NCI-H524 (cell line): ENCODE measurements around the gene HRG.
"Not testable (repeated sequence)": the region's sequence is repeated elsewhere in the genome, so short reads cannot be mapped to it uniquely, and the experiment has no call there.

Source experiments
- DNase-seq, 2 experiments: peaks; one replicate each; lab custom pipeline; 2025; lab: John Stamatoyannopoulos, UW

HRG gene

DNA sequence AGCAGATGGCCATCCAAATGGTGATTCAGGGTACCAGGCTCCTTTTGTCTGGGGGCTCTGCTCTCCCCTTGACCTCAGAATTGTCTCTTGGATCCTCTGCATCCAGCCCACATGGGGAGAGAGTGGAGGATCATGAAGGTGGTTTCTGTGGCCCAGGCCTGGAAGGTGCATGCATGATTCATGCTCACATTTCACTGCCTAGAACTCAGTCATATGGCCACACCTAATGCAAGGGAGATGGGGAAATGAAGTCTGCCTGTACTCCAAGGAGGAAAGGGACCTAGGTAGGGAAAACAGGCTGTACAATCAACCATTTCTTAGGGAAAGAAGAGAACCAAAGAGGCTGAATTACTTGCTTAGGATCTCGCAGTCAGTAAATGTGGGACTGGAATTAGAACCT is 15.1 kb downstream of the HRG start:
- no peak for DNase-seq

DNA sequence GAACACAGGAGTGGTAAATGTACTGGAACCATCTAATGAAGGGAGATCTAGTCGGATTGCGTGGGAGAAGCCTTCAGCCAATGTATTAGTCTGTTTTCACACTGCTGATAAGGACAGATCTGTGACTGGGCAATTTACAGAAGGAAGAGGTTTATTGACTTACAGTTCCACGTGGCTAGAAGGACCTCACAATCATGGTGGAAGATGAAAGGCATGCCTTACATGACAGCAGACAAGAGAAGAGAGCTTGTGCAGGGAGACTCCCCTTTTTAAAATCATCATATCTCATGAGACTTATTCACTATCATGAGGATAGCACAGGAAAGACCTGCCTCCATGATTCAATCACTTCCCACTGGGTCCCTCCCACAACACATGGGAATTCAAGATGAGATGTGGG is 17.0 kb downstream of the HRG start:
- DNase-seq, result no peak

DNA sequence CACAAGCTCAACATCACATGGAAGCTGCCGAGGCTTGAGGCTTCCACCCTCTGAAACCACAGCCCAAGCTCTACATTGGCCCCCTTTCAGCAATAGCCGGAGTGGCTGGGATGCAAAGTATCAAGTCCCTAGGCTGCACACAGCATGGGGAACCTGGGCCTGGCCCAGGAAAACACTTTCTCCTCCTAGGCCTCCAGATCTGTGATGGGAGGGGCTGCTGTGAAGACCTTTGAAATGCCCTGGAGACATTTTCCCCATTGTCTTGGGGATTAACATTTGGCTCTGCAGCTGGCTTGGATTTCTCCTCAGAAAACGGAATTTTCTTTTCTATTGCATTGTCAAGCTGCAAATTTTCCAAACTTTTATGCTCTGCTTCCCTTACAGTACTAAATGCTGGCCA is 18.2 kb downstream of the HRG start:
- no peak for DNase-seq

DNA sequence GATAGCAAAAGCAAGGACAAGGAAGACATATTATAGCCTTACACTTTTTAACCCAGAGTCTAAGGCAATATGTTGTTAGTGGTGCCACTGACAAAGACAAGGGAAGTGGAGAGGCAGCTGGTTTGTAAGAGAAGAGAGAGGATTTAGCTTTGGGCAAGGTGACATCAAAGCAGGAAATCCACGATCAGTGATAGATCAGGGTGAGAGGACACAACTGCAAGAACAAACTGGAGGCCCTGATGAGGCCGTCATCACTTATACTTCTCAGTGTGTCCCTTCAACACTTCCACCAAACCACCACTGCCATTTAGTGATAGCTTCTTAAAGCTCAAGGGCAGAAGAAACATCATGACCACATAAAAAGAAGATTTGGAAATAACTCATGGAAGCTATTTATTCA is 20.7 kb downstream of the HRG start:
- not testable (repeated sequence) for DNase-seq

DNA sequence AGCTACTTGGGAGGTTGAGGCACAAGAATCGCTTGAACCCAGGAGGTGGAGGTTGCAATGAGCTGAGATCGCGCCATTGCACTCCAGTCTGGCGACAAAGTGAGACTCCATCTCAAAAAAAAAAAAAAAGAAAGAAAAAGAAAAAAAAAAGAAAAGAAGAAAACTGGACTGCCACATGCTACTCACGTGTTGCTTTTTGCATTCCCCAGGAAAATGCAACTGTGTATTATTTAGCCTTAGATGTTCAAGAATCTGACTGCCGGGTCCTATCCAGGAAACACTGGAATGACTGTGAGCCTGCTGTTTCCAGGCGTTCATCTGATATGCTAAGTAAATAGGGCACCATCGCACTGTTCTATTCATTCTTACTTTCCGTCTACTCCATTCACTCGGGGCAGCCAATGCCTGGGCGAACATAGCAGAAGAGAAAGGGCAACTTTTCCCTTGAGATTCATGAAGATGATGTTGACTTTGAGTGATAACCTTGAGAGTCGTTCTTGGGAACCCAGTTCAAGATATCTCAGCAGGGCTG is 21.4 kb downstream of the HRG start:
- DNase-seq, result no peak

DNA sequence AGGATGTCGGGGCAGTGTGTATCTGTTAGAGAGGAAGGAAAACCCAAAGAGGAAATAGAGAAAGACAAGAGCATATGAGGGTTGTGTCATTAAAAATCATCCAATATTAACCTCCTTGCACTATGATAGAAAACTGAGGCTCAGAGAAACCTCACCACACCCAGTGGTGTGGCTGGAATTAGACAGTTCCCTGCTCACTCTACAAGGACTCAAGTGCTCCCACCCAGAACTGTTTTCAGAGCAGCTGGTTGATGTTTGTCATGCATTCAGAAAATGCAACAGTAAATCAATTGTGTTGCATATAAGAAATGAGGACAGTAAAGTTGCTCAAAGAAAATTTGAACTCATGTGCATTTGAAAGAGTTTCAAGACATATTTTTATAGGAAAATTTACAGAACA is 24.5 kb downstream of the HRG start:
- not testable (repeated sequence) for DNase-seq

DNA sequence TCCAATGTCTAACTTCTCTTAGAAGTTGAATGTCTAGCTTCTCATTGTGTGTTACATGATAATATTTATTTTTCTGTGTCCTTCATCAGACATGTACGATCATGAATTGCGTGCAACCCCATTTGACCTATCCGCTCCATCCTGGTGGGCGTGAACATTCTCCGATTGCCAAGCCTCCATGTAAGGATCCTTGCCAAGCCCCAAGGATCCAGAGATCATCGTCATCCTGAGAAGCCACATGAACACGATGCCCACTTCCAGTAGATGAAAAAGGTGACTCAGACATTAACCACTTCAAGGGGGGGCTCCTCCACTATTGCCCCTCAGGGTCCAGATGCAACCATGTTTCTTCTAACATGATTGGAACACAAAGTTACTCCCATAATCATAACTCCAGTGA is 25.9 kb downstream of the HRG start:
- no peak for DNase-seq

DNA sequence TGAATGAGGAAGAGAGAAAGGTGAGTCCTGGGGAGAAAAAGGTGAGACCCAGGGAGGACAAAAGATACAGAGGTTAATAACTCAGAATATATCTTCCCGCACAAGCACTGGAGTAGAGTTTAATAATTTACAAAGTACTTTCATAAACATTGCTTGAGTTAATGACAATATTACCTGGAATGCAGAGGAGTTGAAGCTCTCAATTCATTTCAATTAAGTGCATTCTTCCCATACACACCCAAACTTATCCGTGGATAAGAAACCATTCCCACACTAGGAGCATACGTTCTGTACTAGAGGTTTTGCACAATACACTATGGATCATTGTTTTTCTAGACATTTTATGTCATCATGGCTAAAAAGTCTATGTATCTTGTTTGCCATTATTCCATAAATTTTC is 28.0 kb downstream of the HRG start:
- DNase-seq, result no peak

DNA sequence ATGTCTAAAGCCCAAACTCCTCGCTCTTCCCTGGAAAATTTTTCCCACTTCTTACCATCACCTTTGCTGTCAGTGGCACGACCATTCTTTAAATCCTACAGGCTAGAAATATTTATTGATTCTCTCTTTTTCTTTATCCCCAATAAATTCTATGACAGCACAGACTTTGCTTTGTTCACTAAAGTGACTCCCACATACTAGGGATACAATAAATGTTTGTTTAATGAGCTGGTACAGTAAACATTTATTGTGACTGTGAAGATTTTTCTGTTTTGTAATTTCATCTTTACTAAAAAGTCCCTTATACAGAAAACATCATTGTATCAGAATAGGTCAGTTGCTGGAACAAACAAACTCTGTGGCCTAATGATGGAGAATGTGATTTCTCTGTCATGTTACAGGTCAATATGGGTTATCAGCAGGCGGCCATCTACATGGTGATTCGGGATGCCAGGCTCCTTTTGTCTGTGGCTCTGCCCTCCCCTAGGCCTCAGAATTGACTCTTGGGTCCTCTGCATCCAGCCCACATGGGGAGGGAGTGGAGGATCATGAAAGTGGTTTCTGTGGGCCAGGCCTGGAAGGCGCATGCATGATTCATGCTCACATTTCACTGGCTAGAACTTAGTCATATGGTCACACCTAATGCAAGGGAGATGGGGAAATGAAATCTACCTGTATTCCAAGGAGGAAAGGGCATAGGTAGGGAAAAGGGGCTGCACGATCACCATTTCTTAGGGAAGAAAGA is 28.6 kb downstream of the HRG start:
- no peak for DNase-seq

DNA sequence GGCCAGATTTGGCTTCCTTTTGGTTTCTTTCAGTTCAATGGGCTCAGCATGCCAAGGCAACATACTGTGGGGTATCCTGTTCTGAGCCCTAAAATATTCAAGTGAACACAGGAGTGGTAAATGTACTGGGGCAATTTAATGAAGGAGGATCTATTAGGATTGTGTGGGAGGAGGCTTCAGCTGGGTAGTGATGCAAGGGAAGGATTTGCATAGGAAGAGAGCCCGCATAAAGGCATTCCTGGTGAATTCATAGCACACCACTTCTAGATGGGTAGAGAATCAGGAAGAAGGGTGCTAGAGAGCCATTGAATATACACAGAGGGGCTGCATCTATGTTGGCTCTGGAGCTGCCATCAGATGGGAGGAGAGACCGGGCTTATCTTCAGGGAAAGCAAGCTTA is 30.7 kb downstream of the HRG start:
- DNase-seq, result no peak

DNA sequence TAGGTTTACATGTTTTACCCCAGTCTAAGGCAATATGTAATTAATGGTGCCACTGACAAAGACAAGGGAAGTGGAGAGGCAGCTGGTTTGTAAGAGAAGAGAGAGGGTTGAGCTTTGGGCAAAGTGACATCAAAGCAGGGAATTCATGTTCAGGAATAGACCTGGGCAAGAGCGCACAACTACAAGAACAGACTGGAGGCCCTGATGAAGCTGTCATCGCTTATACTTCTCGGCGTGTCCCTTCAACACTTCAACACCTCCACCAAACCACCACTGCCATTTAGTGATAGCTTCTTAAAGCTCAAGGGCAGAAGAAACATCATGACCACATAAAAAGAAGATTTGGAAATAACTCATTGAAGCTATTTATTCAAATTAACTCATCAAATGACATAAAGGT is 31.7 kb downstream of the HRG start:
- no peak for DNase-seq

DNA sequence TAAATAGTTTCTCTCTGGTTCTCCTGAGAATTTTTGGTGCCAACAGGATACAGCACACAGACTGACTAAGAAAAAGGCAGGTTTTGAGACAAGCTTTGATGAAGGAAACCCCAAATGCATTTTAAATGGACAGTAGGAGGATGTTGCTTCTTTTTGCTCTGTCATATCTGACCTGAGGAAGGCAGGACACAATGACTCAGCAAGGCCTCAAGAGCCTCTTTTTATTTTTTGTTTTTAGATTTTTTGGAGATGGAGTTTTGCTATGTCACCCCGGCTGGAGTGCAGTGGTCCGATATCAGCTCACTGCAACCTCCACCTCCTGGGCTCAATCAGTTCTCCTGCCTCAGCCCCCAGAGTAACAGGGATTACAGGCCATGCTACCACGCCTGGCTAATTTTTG is 34.5 kb downstream of the HRG start:
- DNase-seq, result no peak

DNA sequence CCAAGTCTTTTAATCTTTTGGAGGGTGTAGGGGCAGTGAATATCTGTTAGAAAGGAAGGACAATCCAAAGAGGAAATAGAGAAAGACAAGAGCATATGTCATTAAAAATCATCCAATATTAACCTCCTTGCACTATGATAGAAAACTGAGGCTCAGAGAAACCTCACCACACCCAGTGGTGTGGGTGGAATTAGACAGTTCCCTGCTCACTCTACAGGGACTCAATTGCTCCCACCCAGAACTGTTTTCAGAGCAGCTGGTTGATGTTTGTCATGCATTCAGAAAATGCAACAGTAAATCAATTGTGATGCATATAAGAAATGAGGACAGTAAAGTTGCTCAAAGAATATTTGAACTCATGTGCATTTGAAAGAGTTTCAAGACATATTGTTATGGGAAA is 36.6 kb downstream of the HRG start:
- not testable (repeated sequence) for DNase-seq

DNA sequence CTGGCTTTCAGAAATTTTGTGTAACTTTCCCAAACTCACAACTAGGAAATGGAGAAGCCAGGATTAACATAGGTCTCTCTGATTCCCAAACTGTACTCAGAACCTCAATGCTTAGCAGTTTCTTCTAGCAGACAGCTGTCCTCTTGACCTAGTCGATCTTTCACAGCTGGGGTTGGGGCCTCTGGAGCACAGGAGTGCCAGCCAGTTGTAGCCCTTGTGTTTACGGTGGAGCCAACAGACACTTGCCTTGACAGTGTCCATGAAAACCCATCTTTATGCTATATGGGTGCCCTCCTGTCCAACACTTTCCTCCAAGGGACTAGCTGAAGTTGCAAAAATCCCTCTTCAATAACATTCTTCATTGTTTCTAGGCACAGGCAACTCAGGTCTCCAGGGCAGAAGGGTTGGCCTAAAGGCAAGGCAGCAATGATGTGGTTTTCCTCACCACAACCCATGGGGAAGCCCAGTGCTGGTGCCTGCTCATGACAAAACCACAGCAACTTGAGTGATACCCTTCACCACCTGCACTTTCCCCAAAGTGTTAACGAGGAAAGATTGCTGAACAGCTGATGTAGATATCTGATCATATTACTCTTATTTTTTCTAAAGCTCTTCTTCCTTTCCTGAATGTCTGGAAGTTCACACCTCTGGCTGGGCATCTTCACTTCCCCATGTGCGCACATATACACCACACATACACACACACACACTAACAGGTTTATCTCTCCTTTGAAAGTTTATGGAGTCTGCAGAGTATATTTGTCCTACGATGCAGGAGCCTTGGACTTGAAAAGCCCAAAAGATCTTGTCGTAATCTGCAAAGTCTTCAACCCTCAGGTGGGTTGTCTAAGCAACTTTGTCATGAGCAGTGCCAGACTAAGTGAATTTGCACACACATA is 40.3 kb downstream of the HRG start:
- DNase-seq, result no peak

DNA sequence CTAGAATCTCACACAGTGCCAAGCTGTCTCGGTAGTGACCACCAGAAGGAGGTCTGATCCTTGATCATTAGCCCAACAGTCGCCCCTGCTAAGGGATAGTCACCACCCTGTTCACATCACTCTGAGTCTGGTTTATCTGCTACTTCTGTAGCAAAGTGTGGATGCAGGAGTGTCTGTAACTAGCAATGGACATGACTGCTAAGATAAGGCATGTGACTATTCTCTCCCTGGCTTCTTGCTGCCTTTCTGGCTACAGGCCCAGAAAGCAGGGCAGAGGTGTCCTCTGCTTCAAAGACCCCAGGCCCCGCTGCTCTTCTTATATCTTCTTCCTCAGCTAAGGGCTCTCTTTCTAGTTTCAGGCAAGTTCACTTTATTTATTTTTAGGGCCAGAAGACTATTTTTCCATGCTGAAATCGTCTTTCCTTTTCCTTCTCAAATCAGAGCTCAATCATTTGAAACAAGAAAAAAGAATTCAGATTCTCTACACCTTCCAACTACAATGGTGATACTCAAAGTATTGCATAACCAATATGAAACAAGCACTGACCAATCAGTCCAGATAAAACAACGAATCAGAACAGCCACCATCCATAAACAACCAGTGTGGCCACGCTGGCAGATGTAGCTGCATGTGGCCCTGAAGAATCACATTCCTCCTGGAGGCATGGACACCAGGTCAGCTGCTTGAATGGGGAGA is 43.3 kb downstream of the HRG start:
- no peak for DNase-seq

DNA sequence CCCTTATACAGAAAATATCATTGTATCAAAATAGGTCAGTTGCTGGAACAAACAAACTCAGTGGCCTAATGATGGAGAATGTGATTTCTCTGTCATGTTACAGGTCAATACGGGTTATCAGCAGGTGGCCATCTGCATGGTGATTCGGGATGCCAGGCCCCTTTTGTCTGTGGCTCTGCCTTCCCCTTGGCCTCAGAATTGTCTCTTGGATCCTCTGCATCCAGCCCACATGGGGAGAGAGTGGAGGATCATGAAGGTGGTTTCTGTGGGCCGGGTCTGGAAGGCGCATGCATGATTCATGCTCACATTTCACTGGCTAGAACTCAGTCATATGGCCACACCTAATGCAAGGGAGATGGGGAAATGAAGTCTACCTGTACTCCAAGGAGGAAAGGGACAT is 44.9 kb downstream of the HRG start:
- DNase-seq, result not testable (repeated sequence)

DNA sequence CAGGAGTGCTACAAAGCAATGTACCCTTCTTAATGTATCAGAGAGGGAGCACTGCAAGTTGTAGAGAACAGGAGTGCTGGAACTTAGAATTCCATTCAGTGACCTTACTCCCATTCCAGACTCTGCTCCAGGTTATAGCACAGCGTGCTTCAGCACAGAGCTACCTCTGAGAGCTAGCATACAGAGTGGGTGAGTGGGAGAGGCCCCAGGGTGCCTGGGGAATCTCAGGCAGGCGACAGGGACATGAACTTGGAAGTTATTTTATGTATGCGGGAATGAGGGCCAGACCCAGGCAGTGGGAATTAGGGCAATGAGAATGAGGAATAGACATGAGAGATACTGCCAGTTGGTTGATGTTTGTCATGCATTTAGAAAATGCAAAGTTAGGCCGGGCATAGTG is 47.7 kb downstream of the HRG start:
- no peak for DNase-seq

DNA sequence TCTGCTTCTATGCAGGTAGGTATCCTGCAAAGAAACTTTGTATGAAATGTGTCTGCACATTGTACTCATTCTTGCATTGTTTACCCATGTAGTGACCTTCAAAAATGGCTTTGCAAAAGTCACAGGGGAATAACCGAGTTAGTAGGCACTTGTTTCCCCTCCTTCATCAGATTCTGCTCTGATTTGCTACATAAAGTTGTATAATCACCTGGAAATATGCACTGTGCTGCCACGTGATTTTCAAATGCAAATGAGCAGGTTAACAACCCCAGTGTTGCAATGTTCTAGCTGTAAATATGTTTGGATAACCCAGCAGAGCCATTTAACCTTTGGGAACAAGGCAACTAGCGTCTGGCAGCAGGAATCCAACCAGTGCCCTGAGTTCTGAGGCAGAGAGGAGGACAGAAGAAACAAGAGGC is 51.2 kb downstream of the HRG start, which contains the start of gene KNG1:
Gene KNG1 (plus strand): TSS at position 321 of the 419 bp plus-strand sequence. CDS start 184 bp downstream, outside the sequence.
- DNase-seq, result no peak

DNA sequence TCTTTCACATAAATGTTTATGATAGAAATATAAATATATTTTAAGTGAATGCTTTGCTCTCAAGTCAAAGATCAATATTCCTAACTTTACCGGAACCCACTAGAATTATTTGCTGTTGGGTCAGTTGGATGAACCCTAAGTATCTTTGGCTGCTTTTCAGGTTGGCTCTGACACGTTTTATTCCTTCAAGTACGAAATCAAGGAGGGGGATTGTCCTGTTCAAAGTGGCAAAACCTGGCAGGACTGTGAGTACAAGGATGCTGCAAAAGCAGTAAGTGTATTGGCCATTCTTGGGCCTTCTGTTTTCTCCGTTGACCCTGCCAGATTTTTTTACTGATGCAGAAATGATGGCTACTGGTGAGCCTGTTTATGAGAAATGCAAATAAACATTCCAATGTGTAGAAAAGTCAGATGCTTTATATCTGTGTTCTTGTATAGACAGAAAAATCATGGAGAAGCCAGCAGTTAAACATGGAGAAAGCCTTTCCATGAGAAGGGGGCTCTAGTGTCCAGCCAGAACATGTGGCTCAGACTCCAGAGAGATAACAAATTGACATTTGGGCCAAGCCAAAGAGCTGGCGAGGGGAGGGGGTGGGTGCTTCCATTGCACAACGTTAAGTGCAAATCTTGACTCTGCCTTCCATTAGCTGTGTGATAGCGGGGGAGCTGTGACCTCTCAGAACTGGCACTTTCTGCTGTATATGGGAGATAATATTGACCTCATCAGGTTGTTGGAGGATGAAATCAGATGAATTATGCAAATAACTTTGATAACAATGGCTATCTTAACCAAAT is 54.3 kb downstream of the HRG start:
- no peak for DNase-seq

DNA sequence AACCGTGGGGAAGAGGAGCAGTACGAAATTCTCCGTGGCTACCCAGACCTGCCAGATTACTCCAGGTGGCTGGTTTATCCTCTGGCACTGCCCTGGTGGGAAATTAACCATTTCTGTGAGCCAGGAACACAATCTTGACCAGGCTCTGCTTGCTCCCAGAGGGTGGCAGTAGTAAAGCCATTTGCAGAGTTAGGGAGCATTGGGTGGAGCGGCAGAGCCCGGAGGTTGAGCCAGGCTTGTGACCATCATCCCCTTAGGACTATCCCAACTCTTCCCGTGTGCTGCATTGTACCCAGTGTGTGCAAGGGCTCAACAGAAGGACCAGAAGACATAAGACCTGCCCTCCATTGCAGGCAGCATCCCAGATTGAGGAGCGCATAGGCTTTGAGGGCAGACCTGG is 56.6 kb downstream of the HRG start:
- no peak for DNase-seq

DNA sequence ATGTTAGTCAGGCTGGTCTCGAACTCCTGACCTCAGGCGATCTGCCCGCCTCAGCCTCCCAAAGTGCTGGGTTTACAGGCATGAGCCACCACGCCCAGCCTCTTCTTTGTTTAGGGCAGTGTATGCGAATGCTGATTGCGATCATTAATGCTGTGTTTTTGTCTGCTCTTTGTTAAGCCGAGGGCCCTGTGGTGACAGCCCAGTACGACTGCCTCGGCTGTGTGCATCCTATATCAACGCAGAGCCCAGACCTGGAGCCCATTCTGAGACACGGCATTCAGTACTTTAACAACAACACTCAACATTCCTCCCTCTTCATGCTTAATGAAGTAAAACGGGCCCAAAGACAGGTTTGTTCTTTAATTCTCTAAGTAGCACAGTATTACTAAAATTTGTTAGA is 59.1 kb downstream of the HRG start:
- no peak for DNase-seq
